AG04449 (cell line): ENCODE results near the gene NCAM1.

ENCODE experiments used
- CTCF ChIA-PET: fragments of 350-600 bp; formaldehyde crosslinking; extraction: SDS; loops from one replicate; lab custom pipeline; 2021; ENCODE audit warnings: antibody characterized with exemption; lab: Yijun Ruan, JAX
- POLR2A ChIA-PET: fragments of 400-600, 350-600 bp; formaldehyde crosslinking; extraction: SDS; loops from one replicate; lab custom pipeline; 2020; ENCODE audit warnings: antibody characterized with exemption, inconsistent platforms; lab: Yijun Ruan, JAX
- DNase-seq: peaks from one replicate; pipeline ENCODE4 v3.0.0-alpha.2; 2010; ENCODE audit warnings: low read depth, low spot score
- H3K4me3 ChIP-seq: 2 replicates; pipeline ENCODE4 v1.5.1; 2011; ENCODE audit warnings: low read depth, mild to moderate bottlenecking, control low read depth, low read length
- CTCF ChIP-seq: IDR thresholded peaks from one replicate; pipeline ENCODE4 v1.5.1; 2011; ENCODE audit warnings: mild to moderate bottlenecking, moderate library complexity, low read length, control low read depth, inconsistent platforms; ENCODE audit not compliant: insufficient read depth; ENCODE audit errors: missing control alignments

The NCAM1 gene

GRCh38 chr11:112993808-112994207 lies 32.6 kb downstream of the NCAM1 start:
- CTCF ChIA-PET: no interaction called here
- no peak for DNase-seq
- H3K4me3 ChIP-seq: no peak overlapping the region
- POLR2A ChIA-PET: no interaction called here
- no peak for TF ChIP-seq CTCF

GRCh38 chr11:112995423-112996090 lies 34.3 kb downstream of the NCAM1 start:
- DNase-seq: no peak
- POLR2A ChIA-PET: no interaction called here
- no peak overlapping the region for H3K4me3 ChIP-seq
- TF ChIP-seq CTCF: no peak
- CTCF ChIA-PET: no interaction called here

DNA sequence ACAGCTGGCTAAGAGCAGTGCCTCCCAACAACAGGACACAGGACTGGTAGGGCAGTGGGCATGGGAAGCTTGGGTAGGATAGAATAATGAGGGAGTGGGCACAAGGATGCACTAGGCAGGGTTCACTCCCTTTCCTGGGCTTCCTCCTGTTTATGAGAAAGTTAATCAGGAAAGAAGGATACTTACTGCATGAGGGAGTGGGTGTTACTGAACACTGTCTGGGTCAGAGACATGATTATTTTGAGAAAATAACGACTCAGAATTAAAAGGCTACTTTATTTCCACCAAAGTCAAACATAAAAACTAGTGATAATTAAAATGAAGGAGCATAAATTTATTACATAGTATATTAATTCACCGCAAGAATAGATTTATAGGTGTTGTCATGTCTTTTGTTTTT lies 35.8 kb downstream of the NCAM1 start:
- no peak for DNase-seq
- no peak overlapping the region for H3K4me3 ChIP-seq
- POLR2A ChIA-PET: no interaction called here
- CTCF ChIA-PET: no interaction called here
- no peak for TF ChIP-seq CTCF

- POLR2A ChIA-PET: no interaction called here
- CTCF ChIA-PET: no interaction called here
- no peak overlapping the region for H3K4me3 ChIP-seq
- DNase-seq: no peak
- no peak for TF ChIP-seq CTCF
These were observed 36.7 kb downstream of the NCAM1 start for GRCh38 chr11:112997857-112998466.

DNA sequence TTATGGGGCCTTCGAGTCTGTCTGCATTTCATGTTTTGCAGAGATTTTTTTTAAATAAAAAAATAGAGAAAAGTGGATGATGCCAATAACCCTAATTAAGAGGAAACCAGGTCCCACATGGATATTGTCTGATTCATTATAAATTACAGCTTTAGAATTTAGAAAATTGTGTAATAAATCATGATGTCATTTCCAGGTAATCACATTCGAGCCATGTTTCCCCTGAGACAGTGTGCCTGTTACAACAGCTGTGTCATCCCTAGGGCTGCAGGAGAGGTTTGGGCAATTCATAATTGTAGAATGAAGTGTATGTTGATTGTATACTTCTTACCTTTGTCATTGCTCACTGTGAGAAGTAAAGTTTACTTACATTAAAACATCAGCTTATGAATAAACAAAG lies 38.3 kb downstream of the NCAM1 start:
- no peak for TF ChIP-seq CTCF
- H3K4me3 ChIP-seq: no peak overlapping the region
- no peak for DNase-seq
- ChIA-PET CTCF (no interaction called here), POLR2A (no interaction called here)

- no peak for TF ChIP-seq CTCF
- CTCF ChIA-PET: no interaction called here
These were observed 40.5 kb downstream of the NCAM1 start for GRCh38 chr11:113001709-113002108.

More at GRCh38 chr11:113001709-113002108, 40.5 kb downstream of the NCAM1 start:
- DNase-seq: no peak
- H3K4me3 ChIP-seq: no peak overlapping the region
- POLR2A ChIA-PET: no interaction called here
